Measurements from ENCODE around the gene LPCAT2.

GRCh38 chr16:55505333-55506015 is 3.4 kb upstream of the LPCAT2 start:
- TF ChIP-seq BACH2 (CRISPR knock-in tag; IDR thresholded peaks at IDR 0.05; ENCODE audit: borderline replicate concordance), result no peak
- TF ChIP-seq TSHZ2 (CRISPR knock-in tag; IDR thresholded peaks at IDR 0.05), result no peak
- TF ChIP-seq CREB5 (CRISPR knock-in tag; IDR thresholded peaks at IDR 0.05; ENCODE audit: low read depth), result no peak
- TF ChIP-seq ARNTL (CRISPR knock-in tag; IDR thresholded peaks at IDR 0.05; ENCODE audit: borderline replicate concordance, low read depth), result no peak
- TF ChIP-seq PATZ1 (CRISPR knock-in tag; IDR thresholded peaks at IDR 0.05; ENCODE audit: borderline replicate concordance), result no peak
- TF ChIP-seq TOX (CRISPR knock-in tag; IDR thresholded peaks at IDR 0.05; ENCODE audit: borderline replicate concordance), result no peak
